ENCODE data around the gene DPYD.

Gene DPYD

DNA sequence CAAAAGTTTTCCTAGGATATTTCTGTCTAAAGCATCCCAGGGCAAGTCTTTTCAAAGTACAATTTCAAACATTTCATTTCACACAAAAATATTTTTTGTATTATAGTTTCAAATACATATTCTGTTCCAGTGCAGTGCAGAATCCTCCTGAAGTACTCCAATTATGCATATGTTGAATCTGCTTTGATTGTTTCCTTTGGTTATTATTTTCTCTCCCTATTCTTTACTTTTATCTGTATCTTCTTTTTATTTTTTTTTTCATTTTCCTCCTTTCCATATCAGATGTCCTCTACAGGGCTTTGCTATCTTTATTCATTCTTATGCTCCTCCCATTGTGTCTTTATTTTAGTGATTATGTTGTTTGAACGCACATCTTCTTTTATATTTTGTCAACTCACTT is 274.8 kb downstream of the DPYD start:
- TF ChIP-seq, protein P1, sequence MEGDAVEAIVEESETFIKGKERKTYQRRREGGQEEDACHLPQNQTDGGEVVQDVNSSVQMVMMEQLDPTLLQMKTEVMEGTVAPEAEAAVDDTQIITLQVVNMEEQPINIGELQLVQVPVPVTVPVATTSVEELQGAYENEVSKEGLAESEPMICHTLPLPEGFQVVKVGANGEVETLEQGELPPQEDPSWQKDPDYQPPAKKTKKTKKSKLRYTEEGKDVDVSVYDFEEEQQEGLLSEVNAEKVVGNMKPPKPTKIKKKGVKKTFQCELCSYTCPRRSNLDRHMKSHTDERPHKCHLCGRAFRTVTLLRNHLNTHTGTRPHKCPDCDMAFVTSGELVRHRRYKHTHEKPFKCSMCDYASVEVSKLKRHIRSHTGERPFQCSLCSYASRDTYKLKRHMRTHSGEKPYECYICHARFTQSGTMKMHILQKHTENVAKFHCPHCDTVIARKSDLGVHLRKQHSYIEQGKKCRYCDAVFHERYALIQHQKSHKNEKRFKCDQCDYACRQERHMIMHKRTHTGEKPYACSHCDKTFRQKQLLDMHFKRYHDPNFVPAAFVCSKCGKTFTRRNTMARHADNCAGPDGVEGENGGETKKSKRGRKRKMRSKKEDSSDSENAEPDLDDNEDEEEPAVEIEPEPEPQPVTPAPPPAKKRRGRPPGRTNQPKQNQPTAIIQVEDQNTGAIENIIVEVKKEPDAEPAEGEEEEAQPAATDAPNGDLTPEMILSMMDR (IDR thresholded peaks at IDR 0.05; ENCODE audit: insufficient read depth, missing control alignments) = no peak
- DNase-seq (ENCODE audit: insufficient read length, low spot score) (no peak), FAIRE-seq (no peak)

DNA sequence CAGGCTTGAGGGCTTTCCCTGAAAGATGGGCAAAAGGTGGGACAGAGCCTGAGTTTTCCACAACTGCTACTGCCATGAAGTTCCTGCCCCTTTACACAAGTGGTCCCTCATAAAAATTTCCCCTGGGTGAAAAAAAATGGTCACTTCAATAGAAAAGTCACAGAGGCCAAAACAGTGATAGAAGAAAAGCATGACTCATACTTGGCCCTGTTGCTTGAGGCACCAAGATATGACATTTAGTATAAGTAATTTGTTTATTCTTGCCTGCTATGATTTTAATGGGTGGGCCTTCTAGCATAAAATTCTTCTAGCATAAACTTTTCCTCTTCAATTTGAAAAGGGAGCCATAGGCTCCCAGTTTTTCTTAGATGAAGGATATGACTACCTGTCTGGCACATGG is 280.2 kb downstream of the DPYD start:
- TF ChIP-seq, protein P1 (IDR thresholded peaks at IDR 0.05; ENCODE audit: insufficient read depth, missing control alignments) = no peak
- DNase-seq (ENCODE audit: insufficient read length, low spot score) (no peak), FAIRE-seq (no peak)

DNA sequence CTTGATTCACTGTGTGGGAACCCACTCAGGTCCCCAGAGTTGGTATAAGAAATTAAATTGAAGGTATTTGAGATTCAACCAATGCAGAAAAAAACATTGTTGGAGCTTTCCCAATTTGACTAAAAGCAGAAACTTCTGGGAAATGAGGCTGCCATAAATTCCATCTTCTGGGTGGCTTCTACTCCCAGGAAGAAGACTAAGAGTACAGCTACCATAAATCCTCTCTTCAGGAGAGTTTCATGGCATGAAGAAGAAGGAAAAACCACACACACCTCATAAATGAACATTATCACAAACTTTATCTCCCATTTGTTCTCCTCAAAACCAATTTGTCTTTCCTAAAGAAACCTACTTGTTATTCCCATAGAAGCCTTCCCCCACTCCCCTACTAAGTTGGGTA is 283.9 kb downstream of the DPYD start:
- TF ChIP-seq, protein P1 (IDR thresholded peaks at IDR 0.05; ENCODE audit: insufficient read depth, missing control alignments) = no peak
- no peak for DNase-seq (ENCODE audit: insufficient read length, low spot score)
- FAIRE-seq = no peak

DNA sequence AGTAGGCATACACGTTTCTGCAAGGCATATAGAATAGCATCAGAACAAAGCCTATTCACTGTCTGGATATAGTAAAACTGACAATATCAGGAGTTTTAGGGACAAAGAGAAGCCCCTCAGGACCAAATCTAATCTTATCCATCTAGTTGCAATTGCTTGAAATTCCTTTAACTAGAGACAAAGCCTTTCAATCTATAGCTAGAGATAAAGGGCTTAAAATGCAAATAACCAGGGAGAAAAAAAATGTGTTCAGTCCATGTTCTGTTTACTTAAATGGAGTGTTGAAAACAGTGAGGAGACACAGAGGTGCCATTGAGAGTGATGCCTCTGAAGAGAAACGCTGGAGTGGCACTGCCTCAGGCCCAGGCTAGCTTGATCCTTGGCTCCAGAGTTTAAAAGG is 286.1 kb downstream of the DPYD start:
- TF ChIP-seq, protein P1 (IDR thresholded peaks at IDR 0.05; ENCODE audit: insufficient read depth, missing control alignments) = no peak
- DNase-seq (ENCODE audit: insufficient read length, low spot score) (no peak), FAIRE-seq (no peak)

DNA sequence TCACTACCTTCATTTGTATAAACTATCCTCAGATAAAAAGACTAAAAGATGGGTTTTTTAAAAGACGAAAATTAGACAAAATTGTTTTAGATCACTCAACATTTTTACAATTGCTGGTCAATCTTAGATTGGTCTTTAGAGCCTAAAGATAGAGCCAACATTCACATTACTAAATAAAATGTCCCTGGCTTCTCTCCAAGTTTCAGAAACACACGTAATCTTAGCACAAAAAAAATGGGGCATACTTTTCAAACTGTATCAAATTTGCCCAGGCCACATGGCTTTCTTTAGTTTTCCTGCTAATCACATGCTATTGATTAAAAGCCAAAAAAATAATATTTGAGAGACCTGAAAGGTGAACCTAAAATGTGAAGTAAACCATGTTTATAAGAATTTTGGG is 288.1 kb downstream of the DPYD start:
- TF ChIP-seq, protein P1 (IDR thresholded peaks at IDR 0.05; ENCODE audit: insufficient read depth, missing control alignments) = no peak
- DNase-seq (ENCODE audit: insufficient read length, low spot score) = no peak
- no peak for FAIRE-seq

DNA sequence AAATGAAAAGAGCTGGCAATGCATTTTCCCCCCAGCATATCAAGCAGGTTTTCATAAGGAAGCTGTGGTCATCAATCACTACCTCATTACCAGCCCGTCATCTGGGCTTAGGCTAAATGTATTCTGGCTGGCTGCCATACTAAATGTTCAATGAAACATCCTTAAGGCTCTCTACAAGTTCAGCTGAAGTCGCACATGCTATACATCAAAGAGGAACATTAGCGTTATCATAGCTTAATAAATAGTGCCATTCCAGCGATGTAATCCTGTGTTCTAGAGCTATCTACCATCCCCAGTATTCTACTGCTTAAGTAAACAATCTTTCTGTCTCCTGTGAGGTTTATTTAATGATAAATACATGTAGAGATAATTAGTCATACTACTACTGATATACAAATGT is 288.8 kb downstream of the DPYD start:
- TF ChIP-seq, protein P1 (IDR thresholded peaks at IDR 0.05; ENCODE audit: insufficient read depth, missing control alignments) = no peak
- FAIRE-seq (no peak), DNase-seq (ENCODE audit: insufficient read length, low spot score) (no peak)

DNA sequence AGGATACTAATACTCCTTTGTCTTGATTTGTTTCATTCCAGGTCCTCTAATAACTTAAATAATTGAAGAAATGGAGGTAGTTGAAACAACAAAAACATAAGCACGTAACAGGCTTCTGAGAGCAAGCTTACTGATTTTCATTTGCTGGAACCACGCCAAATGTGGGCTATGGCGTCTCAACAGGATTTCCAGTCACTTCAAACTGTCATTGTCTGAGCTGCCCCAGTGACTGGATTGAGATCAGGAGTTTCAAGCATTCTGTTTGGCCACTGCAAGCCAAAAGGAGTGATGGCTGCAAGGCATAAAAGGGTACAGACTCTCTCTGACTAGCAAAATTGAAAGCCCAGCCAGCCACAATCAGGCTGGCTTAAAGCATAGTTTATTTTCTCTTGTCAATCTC is 289.9 kb downstream of the DPYD start:
- TF ChIP-seq, protein P1 (IDR thresholded peaks at IDR 0.05; ENCODE audit: insufficient read depth, missing control alignments) = no peak
- FAIRE-seq = no peak
- DNase-seq (ENCODE audit: insufficient read length, low spot score) = no peak
